ENCODE data around the gene SKI.
A peak's percentile ranks its signal among the peaks of the same experiment; 100 is the strongest.

The SKI gene

GRCh38 chr1:2340918-2341254 lies 112.8 kb downstream of the SKI start:
- Histone ChIP-seq H3K4me1 (no peaks in the 10 kb centered on the region), H3K36me3 (no peaks in the 10 kb centered on the region), H3K4me3 (no peak overlapping the region), H3K9me3 (no peaks in the 10 kb centered on the region), H3K27ac (no peak overlapping the region), H3K27me3 (no peaks in the 10 kb centered on the region)
- intact Hi-C loops (cut with DNase I; ENCODE audit: low total_unique reads) = no loop called here
- DNase-seq = no peak
- no peak for TF ChIP-seq CTCF (IDR thresholded peaks at IDR 0.05)

DNA sequence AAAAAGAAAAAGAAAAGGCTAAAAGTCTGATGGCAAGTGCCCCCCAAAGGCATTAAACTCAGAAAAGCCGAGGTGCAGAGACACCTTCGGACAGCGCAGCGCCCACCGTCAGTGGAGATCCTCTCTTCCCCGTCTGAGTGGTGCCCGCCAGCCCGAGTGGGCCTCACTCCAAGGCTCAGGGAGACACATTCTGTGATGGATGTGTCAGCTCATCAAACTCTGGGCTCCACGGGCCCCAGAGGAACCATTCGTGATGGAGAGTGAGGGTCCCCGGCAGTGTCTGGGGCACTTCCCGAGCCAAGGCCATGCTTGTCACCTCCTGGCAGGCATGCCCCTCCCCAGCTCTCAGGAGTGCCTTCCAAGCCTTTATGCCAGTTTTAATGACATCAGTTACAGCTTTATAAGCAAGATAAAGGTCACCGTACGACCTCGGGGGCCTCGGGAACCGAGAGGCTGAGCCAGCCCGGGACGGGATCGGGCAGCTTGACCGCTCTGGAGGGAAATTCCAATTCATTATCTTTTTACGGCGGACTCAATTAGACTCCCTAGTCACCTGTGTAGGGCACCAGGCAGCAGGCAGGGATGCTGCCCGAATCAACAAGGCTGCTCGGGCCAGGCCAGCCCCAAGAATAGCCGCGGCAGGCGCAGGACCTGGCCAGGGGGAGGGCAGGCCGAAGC lies 113.7 kb downstream of the SKI start:
- Histone ChIP-seq H3K4me3 (no peak overlapping the region), H3K9me3 (no peaks in the 10 kb centered on the region), H3K27me3 (no peaks in the 10 kb centered on the region), H3K36me3 (no peaks in the 10 kb centered on the region), H3K27ac (no peak overlapping the region), H3K4me1 (no peaks in the 10 kb centered on the region)
- intact Hi-C loops (cut with DNase I; ENCODE audit: low total_unique reads) = no loop called here
- peak in 1 of 2 donors; percentile 38 for DNase-seq
- no peak for TF ChIP-seq CTCF (IDR thresholded peaks at IDR 0.05)

DNA sequence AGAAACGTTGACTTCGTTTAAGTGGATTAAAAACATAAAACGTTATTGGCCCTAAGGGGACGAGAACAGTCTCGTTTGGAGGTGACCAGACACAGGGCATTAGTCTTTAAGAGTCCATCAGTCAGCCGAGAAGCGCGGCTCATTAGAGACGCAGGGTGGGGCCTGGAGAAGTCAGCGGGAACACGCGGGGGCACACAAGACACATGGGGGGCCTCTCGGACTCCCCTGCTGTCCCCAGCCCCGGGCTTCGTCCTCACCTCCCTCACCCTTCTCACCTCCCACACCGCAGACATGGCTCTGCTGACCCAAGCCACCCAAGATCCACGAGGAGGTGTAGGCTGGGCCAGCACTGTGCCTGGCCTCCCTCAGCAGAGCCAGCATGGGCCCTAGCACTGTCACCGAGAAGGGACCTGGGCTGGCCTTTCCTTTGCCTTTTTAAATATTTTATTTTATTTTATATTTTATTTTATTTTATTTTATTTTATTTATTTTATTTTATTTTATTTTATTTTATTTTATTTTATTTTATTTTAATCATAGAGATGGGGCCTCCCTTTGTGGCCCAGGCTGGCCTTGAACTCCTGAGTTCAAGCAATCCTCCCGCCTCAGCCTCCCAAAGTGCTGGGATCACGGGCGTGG lies 114.4 kb downstream of the SKI start:
- H3K27me3 ChIP-seq = no peaks in the 10 kb centered on the region
- no peak overlapping the region for H3K27ac ChIP-seq
- no peaks in the 10 kb centered on the region for H3K9me3 ChIP-seq
- DNase-seq = peak in 1 of 2 donors; percentile 60
- H3K4me1 ChIP-seq = no peaks in the 10 kb centered on the region
- no peak for TF ChIP-seq CTCF (IDR thresholded peaks at IDR 0.05)
- no peak overlapping the region for H3K4me3 ChIP-seq
- intact Hi-C loops (cut with DNase I; ENCODE audit: low total_unique reads) = no loop called here
- H3K36me3 ChIP-seq = no peaks in the 10 kb centered on the region

GRCh38 chr1:2343023-2343935 lies 115.2 kb downstream of the SKI start:
- Histone ChIP-seq H3K36me3 (no peaks in the 10 kb centered on the region), H3K9me3 (no peaks in the 10 kb centered on the region)

More at GRCh38 chr1:2343023-2343935, 115.2 kb downstream of the SKI start:
- H3K4me1 ChIP-seq = no peaks in the 10 kb centered on the region
- no peak overlapping the region for H3K4me3 ChIP-seq
- intact Hi-C loops (cut with DNase I; ENCODE audit: low total_unique reads) = no loop called here
- DNase-seq = peak in 1 of 2 donors; percentile 63
- no peaks in the 10 kb centered on the region for H3K27me3 ChIP-seq
- no peak for TF ChIP-seq CTCF (IDR thresholded peaks at IDR 0.05)
- peak overlapping the region in 1 of 2 donors; percentile 7 for H3K27ac ChIP-seq

Data from tibial artery (tissue), 4 donors.